HG03432 (cell line): ENCODE data around the gene EXOC3L2.
"Not testable (repeated sequence)": the region's sequence is repeated elsewhere in the genome, so short reads cannot be mapped to it uniquely, and the experiment has no call there.

ENCODE experiments used
- ATAC-seq: cut with Tn5 transposase; IDR thresholded peaks from one replicate; pipeline ENCODE4 v1.9.1; 2021; ENCODE audit warnings: mild to moderate bottlenecking, moderate library complexity; ENCODE audit not compliant: unreplicated experiment

EXOC3L2 gene

DNA sequence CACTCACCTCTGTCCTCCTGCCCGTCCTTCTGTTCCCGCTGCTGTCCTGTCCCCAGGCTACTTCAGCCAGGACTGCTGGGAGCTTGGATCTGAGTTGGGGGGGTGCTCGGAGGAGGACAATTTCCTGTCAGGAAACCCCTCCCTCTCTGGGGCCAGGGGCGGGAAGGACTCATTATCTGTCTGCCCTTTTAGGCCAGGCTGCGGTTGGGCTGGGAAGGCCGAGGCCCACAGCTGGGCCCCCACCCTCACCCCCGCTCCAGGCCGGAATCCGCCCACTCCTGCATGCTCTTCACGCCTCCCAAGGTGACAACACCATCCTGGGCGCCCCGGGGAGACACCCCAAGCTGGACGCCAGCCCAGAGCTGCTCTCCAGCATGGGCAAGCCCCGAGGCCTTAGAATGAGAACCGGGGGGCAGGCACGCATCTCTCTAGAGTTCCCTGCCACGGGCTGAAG lies at the start of gene EXOC3L2:
TSS of gene EXOC3L2 (minus strand) at position 74 of the 454 bp plus-strand sequence. CDS start 6,362 bp downstream, outside the sequence.
- ATAC-seq: no peak

DNA sequence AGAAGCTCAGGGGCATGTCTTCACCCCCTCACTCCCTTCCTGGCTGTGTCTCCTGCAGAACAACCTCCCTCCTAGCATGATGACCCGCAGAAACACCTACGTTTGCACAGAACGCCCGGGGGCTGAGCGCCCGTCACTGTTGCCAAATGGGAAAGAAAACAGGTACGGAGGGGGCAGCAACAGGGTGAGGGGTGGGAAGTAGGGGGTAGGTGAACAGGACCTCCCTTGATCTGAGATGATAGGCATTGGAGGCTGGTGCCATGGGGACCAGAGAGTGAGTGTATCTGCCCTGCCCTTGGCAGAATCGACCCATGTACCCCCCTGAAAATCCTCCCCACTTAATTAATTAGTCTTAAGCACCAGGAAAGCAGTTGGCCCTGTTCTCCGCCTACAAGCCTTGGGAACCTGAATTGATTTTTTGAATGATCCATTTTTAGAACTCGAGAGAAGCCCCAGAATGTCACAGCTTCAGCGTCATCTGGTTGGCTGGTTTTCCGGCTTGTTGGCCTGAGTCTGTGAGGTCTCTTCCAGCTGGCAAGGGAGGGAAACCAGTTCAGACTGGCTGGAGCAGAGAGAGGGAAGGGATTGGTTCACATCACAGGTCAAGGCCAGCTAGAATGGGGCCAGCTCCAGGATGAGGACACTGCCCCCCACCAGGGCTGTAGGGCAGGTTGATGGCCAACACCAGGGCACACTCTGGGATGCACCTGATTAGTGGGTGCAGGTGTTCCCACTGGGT lies 49.3 kb upstream of the EXOC3L2 start:
- ATAC-seq: no peak

DNA sequence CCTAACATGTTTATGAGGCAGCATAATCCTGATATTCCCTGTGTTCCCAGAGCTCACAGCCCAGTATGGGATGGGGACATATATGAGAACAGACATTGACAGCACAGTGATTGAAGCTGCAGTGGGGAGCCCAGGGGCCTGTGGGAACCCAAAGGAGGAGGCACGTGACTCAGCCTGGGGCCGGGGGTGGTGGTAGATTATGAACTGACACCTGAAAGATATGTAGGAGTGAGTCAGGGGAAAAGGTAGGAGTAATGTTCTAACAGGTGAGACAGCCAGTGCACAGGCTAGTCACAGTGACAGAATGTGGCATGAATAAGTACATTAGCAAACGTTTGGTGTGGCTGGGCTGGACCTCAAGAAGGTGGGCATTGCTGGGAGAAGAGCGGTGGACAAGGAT lies 48.5 kb upstream of the EXOC3L2 start:
- ATAC-seq: no peak

DNA sequence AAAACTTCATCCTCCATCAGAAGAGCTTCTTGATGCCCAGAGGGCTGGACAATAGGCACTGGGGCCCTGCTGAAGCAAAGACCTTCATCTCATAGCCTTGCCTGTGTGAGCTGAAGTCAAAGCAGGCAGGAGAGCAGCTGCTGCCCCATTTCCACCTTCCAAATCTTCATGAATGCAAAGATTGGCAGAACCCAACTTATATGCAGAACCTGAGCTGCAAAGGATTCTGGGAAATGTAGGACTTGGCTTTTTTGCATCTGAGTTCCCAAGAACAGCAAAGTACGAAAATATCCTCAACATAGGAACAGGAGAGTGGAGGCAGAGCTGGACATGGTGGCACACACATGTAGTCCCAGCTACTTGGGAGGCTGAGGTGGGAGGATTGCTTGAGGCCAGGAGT lies 46.6 kb upstream of the EXOC3L2 start:
- ATAC-seq: no peak

DNA sequence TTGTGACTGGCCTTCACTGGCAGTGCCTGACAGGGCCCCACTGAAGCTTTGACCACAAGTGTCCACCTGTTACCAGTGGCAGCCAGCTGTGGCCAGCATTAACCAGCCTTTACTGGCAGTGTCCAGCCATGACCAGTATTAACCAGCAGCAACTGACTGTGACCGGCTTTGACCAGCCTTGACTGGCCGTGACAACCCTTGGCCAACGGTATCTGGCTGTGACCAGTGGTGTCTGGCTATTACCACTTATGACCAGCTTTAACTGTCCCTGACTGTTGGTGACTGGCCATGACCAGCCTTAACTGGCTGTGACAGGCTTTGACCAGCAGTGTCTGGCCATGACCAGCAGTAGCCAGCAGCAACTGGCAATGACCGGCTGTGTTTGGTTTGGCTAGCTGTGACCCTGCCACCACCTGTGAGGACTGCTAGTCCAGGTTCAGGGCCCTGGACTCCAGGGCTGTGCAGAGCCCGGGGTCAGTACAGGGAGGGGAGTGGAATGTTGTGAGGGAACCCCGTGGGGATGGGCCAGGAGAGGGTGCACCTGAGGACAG lies 45.2 kb upstream of the EXOC3L2 start:
- ATAC-seq: no peak

DNA sequence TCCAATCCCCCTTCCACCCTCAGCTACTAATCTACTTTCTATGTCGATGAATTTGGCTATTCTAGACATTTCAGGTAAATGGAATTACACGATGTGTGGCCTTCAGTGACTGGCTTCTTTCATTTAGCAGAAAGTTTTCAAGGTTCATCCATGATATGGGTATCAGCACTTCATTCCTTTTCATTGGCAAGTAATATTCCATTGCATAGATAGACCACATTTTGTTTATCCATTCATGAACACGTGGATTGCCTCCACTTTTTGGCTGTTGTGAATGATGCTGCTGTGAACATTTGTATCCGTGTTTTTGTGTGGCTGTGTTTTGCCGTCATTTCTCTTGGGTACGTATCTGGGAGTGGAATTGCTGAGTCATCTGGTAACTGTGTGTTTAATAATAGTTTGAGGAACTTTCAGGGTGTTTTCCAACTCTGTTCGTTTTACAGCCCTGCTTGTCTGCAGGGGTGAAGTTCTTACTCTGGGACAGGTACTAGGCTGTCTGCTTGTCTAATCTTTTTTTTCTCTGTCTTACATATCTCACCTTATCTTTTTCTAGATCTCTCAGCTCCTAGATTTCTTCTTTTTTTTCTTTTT lies 38.3 kb upstream of the EXOC3L2 start:
- ATAC-seq: no peak

DNA sequence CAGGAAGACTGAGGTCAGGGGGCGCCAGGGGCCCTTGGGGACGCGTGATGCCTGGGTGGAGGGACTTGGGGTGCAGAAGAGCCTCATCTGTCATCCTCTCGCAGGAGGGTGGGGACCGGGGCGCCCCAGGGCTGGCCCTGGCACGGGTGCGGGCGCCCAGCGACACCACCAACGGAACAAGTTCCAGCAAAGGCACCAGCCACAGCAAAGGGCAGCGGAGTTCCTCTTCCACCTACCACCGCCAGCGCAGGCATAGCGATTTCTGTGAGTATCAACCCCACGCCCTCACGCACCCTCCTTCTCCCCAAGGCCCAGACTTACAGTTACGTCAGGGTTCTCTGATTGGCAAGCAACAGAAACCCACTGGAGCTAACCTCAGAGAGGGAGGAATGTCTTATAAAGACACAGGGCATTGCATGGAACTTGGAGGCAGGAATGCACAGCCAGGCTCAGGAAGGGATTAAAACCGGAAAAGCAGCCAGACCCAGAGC lies 35.3 kb upstream of the EXOC3L2 start:
- no peak for ATAC-seq

DNA sequence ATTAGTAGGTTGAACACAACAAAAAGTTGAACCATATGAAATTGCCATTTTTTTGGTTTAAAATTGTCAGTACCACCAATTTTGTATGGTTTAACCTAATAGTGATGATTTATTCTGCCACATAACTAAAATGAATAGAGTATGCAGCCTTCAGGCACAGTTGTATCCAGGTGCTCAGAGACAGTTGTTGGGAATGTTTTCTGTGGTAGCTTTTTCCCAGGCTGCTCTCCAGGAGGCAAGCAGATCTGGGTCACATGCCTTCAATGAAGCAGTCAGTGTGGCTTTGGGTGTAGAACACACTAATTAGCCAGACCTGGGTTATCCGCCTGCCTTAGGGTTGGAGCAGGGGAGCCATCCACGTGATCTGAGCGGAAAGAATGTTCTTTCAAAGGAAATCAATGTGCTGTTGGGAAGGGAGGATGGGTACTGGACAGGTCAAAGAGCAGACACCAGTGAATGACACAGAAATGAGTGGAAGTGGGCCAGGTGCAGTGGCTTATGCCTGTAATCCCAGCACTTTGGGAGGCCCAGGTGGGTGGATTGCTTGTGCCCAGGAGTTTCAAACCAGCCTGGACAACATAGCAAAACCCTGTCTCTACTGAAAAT lies 34.5 kb upstream of the EXOC3L2 start:
- ATAC-seq: no peak

DNA sequence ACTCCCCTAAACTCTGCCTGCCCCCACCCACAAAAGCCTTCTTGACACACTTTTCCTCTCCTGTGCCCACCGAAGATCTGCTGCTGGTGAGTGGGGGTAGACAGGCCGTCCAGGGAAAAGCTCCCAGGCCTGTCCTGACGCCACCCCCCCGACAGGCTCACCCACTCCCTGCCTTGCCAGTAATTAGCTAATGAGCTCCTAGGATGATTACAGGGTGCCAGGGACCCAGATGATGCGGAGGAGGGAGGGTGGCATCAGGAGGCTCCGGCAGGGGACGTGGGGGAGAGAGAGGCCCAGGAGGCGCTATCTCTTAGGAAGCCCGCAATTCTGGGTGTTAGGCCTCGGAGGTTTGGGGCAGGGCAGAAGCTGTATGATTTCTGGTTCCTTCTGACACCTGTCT lies 32.9 kb upstream of the EXOC3L2 start:
- no peak for ATAC-seq

DNA sequence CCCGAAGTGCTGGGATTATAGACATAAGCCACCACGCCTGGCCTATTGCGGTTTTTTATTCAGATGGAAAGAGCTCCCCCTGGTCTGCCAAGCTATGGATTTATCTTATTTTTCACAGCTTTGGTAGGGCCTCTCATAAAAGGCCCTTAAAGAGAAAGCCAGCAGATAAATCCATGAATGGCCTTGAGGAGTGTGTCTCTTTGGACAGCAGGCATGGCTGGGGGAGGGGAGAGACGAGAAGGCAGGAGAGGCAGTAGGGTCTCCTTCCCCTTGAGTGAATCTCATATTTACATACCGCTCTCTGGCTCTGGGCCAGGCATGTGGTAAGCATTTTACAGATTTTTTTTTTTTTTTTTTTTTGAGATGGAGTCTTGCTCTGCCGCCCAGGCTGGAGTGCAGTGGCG lies 31.1 kb upstream of the EXOC3L2 start:
- no peak for ATAC-seq

DNA sequence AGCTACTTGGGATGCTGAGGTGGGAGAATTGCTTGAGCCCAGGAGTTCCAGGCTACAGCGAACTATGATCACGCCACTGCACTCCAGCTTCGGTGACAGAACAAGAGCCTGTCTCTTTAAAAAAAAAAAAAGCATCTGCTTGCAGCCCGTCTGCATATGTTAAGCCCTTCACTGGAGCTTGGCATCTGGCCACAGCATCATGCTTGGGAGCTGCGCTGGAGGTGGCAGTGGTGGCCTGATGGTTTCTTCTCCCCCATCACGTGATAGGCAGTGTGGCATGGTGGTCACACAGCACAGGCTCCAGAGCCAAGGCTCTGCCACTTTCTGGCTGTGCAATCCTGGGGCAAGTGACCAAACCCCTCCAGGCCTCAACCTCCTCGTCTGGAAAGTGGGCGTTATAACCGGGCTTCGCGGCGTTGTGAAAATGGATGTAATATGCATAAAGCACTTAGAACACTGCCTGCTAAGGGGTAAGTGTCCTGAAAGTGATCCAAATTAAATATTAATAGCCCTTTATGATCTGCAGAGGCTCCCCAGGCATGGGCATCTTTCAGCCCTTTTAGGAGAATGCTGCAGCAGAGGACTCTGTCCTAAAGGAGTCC lies 30.3 kb upstream of the EXOC3L2 start:
- no peak for ATAC-seq

DNA sequence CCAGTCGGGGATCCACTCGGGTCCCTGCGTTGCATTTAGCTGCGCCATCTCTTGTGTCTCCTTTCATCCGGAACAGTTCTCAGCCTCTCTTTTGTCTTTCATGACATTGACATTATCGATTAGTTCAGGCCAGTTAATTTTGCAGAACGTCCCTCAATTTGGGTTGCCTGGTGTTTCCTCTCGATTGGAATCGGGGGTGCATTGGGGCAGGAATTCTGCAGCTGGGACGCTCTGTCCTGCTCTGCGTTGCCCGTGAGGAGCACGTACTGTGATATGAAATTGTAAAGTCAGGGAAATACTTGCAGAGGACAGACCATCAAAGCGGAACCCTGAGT lies 28.3 kb upstream of the EXOC3L2 start:
- no peak for ATAC-seq

DNA sequence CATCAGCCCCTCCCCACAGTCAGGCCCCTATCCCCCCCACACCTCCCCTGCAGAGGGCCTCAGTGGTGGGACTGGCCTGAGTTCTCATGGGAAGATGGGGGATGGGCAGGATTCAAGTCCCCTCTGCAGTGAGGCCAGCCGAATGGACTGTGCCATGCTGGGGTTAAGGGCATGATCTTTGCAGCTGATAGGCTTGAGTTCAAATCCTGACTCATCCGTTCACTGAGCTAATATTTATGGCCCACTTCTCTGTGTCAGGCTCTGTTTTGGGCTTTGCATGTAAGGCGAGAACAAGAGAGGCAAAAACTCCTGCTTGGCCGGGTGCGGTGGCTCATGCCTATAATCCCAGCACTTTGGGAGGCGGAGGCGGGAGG lies 26.5 kb upstream of the EXOC3L2 start:
- ATAC-seq: no peak

DNA sequence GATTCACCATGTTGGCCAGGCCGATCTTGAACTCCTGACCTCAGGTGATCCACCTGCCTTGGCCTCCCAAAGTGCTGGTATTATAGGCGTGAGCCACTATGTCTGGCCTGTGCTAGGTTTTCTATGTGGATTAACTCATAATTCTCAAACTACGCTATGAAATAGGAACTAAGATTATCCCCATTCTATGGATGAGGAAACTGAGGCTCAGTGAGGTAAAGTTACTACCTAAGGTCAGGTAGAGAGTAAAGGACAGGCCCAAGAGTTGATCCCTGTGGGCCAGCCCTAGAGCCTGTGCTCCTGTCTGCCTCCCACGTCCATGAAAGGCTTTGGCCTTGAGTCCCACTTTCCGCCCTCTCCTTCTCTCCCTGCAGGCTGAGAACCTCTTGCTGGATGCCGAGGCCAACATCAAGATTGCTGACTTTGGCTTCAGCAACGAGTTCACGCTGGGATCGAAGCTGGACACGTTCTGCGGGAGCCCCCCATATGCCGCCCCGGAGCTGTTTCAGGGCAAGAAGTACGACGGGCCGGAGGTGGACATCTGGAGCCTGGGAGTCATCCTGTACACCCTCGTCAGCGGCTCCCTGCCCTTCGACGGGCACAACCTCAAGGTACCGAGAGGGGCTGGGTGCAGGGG lies 26.0 kb upstream of the EXOC3L2 start:
- ATAC-seq: no peak

DNA sequence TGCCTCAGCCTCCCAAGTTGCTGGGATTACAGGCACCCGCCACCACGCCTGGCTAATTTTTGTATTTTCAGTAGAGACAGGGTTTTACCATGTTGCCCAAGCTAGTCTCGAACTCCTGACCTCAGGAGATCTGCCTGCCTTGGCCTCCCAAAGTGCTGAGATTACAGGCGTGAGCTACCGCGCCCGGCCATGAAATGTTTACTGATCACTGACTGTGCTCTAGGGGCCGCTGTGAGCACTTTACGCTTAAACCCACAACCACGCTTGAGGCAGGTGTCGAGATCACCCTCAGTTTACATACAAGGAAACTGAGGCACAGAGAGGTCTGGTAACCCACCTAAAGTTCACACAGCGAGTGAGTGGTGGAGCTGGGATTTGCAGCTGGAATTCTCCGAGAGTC lies 24.7 kb upstream of the EXOC3L2 start:
- not testable (repeated sequence) for ATAC-seq

DNA sequence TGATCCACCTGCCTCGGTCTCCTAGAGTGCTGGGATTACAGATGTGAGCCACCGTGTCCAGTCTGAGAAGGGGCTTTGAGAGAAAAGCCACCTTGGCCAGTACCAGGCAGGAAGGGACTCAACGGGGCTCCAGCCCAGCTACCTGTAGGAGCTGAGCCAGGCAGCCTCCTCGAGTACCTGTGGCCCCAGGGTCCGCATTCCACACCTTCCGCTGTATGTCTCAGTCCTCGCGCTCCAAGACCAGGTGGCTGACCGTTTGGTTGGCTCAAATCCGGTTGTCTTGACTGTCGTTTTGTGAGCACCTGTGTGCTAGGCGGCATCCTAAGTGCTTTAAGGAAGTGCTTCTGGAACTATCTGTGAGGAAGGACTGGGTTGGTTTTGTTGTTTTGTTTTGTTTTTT lies 22.1 kb upstream of the EXOC3L2 start:
- no peak for ATAC-seq

DNA sequence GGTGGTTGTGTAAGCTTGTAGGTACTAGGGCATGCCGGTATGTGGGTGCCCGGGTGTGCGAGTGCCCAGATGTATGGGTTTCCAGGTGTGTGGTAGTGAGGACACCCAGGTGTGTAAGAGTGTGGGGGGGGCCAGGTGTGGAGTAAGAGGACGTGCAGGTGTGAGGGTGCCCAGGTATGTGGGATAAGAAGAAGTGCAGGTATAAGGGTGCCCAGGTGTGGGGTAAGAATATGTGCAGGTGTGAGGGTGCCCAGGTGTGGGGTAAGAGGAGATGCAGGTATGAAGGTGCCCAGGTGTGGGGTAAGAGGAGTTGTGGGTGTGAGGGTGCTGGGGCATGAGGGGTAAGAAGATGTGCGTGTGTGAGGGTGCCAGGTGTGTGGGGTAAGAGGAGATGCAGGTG lies 20.2 kb upstream of the EXOC3L2 start:
- no peak for ATAC-seq

DNA sequence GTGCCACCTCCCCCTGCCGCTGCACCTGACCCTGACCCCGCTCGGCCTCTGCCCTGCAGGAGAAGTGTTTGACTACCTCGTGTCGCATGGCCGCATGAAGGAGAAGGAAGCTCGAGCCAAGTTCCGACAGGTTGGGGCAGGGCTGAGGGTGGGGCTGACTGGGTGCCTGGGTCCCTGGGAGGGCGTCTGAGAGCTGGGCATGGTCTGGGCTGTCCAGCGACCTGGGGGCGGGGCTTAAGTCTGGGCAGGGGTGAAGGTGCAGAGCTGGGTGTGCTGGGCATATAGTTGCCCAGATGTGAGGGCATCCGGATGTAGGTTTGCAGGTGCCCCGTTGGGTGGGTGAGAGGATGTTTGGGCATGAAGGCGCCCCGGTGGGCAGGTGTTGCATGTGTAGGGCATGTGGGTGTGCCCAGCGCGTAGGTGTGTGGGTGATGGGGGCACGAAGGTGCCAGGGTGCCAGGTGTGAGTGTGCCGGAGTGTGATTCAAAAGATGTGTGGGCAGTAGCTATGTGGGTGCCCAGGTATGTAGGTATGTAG lies 19.6 kb upstream of the EXOC3L2 start:
- no peak for ATAC-seq

DNA sequence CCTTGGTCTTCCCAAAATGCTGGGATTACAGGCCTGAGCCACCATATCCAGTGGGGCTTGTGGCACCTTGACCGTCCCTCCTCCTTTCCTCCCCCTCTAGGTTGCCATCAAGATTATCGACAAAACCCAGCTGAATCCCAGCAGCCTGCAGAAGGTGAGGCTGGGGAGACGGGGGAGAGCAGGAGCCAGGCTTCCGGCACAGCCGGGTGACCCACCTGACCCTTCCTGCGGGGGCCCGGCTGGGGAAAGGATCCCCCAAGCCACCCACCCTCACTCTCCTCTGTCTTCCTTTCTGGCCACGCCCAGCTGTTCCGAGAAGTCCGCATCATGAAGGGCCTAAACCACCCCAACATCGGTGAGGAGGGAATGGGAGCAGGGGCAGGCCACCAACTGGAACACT lies 17.8 kb upstream of the EXOC3L2 start:
- no peak for ATAC-seq

DNA sequence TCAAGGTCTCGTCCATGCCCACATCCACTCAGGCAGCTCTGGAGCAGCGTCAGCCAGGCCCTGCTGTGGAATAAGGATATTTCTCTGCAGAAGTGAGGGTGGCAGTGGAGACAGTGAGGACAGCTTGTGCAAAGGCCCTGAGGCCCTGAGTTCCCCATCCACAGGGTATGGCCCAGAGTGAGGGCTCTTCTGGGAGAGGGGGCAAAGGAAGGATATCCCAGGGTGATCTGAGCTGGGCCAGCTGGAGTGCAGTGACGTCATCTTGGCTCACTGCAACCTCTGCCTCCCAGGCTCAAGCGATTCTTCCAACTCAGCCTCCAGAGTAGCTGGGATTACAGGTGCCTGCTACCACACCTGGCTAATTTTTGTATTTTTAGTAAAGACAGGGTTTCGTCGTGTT lies 17.4 kb upstream of the EXOC3L2 start:
- no peak for ATAC-seq

DNA sequence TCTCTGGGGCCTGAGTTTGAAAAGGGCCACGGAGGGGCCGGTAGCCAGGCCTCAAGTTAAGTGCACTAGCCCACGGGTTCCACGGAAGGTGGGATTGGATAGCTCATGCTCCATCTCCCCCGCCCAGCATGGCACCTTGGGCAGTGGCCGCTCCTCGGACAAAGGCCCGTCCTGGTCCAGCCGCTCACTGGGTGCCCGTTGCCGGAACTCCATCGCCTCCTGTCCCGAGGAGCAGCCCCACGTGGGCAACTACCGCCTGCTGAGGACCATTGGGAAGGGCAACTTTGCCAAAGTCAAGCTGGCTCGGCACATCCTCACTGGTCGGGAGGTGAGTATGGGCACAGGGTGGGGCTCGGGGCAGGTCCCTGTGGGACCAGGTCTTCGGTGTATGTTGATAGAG lies 13.7 kb upstream of the EXOC3L2 start:
- no peak for ATAC-seq
